Measurements from ENCODE around the gene ATP9A.

DNA sequence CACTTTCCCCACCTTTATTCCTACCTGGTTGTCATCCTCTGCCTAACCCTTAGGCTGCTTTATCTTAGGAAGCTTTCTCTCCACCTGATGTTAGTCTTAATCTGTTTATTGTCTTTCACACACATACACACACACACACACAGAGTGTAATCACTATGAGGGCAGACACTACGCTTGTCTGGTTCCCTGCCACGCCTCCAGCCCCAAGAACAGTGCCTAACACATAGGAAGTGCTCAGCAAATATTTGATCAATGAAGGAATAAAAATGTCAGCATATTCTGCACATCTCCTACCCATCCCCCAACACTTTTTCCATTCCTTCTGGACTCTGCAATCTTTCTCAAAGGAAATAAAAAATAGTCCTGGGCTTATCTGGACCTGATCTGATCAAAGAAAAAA, 174.6 kb downstream of the ATP9A start:
- no peak for TF ChIP-seq EZH2 (IDR thresholded peaks at IDR 0.05)
- TF ChIP-seq POLR2AphosphoS5 (IDR thresholded peaks at IDR 0.05; ENCODE audit: borderline replicate concordance, low read depth, low read length): no peak
- TF ChIP-seq FOXP2 (optimal IDR thresholded peaks at IDR 0.05; ENCODE audit: control extremely low read depth, extremely low read length, insufficient read depth): no peak

All from SK-N-MC (cell line).